GM23338 (cell line): ENCODE measurements around the gene SHFL. TPM values are rescaled to one million over a fixed set of nuclear protein-coding genes. Genes with fewer than 3 reads are reported as not detected.

Experiments
- ATAC-seq: fragments of 200-7000 bp; cut with Tn5 transposase; 3 replicates; pipeline ENCODE4 v1.9.1; 2020
- DNase-seq: peaks from one replicate; pipeline ENCODE4 v3.0.0-alpha.2; 2015; ENCODE audit warnings: low spot score
- H2AFZ ChIP-seq: fragments of 200-600 bp; sonication (generic); 2 replicates; pipeline ENCODE4 v1.8.0; 2016; ENCODE audit warnings: antibody characterized with exemption, mild to moderate bottlenecking, moderate library complexity
- H3F3A ChIP-seq: fragments of 200-600 bp; sonication (generic); replicated peaks from 2 replicates; pipeline ENCODE4 v1.8.0; 2017; ENCODE audit warnings: antibody characterized with exemption, mixed run types, low read depth
- H3K27ac ChIP-seq: fragments of 200-600 bp; sonication (generic); 2 replicates; pipeline ENCODE4 v1.6.1; 2016; ENCODE audit warnings: low read depth
- H3K27me3 ChIP-seq: fragments of 200-600 bp; sonication (generic); 2 replicates; pipeline ENCODE4 v1.8.0; 2016; ENCODE audit warnings: mild to moderate bottlenecking, mixed run types, moderate library complexity; ENCODE audit not compliant: insufficient read depth
- H3K36me3 ChIP-seq: fragments of 200-600 bp; sonication (generic); 2 replicates; pipeline ENCODE4 v1.8.0; 2016; ENCODE audit warnings: mild to moderate bottlenecking; ENCODE audit not compliant: insufficient read depth
- H3K4me1 ChIP-seq: fragments of 200-600 bp; sonication (generic); 2 replicates; pipeline ENCODE4 v1.8.0; 2016; ENCODE audit warnings: mild to moderate bottlenecking, moderate library complexity; ENCODE audit not compliant: insufficient read depth
- H3K4me2 ChIP-seq: fragments of 200-600 bp; sonication (generic); 2 replicates; pipeline ENCODE4 v1.7.1; 2017; ENCODE audit warnings: mixed run types
- H3K4me3 ChIP-seq: fragments of 200-600 bp; sonication (generic); 2 replicates; pipeline ENCODE4 v1.6.1; 2016; ENCODE audit warnings: mixed run types
- H3K79me2 ChIP-seq: fragments of 200-600 bp; sonication (generic); replicated peaks from 2 replicates; pipeline ENCODE4 v1.8.0; 2017; ENCODE audit warnings: mild to moderate bottlenecking; ENCODE audit not compliant: insufficient read depth
- H3K9me2 ChIP-seq: fragments of 200-600 bp; sonication (generic); 2 replicates; pipeline ENCODE4 v1.8.0; 2017; ENCODE audit not compliant: insufficient read depth
- H4K20me1 ChIP-seq: fragments of 200-600 bp; sonication (generic); replicated peaks from 2 replicates; pipeline ENCODE4 v1.8.0; 2017; ENCODE audit warnings: mild to moderate bottlenecking; ENCODE audit not compliant: insufficient read depth
- H3K27ac Mint-ChIP-seq: 2 replicates; pipeline ENCODE4 v1.8.0; 2020; ENCODE audit warnings: inconsistent platforms, mild to moderate bottlenecking, moderate library complexity, mixed read lengths
- H3K27me3 Mint-ChIP-seq: 3 replicates; pipeline ENCODE4 v1.8.0; 2022; ENCODE audit warnings: low read depth, mild to moderate bottlenecking, moderate library complexity, mixed read lengths, inconsistent platforms; ENCODE audit not compliant: insufficient read depth, poor library complexity
- H3K36me3 Mint-ChIP-seq: 3 replicates; pipeline ENCODE4 v1.8.0; 2021; ENCODE audit warnings: low read depth, mild to moderate bottlenecking, inconsistent platforms, moderate library complexity, mixed read lengths
- H3K4me1 Mint-ChIP-seq: 3 replicates; pipeline ENCODE4 v1.8.0; 2020; ENCODE audit warnings: mild to moderate bottlenecking, inconsistent platforms, mixed read lengths
- H3K4me3 Mint-ChIP-seq: 3 replicates; pipeline ENCODE4 v1.8.0; 2021; ENCODE audit warnings: moderate library complexity, mild to moderate bottlenecking, inconsistent platforms, mixed read lengths
- H3K9me3 Mint-ChIP-seq: 3 replicates; pipeline ENCODE4 v1.8.0; 2020; ENCODE audit warnings: moderate library complexity, mild to moderate bottlenecking, inconsistent platforms, mixed read lengths
- CREB1 ChIP-seq: fragments of 250-450 bp; sonication (Bioruptor Pico); IDR thresholded peaks from 2 replicates; pipeline ENCODE4 v1.5.0; 2020; ENCODE audit warnings: low read depth, mild to moderate bottlenecking, moderate library complexity
- ETS1 ChIP-seq: IDR thresholded peaks from 2 replicates; pipeline ENCODE4 v1.6.1; 2016; ENCODE audit warnings: antibody characterized with exemption
- EZH2 ChIP-seq: fragments of 200-600 bp; sonication (generic); IDR thresholded peaks from one replicate; pipeline ENCODE4 v1.8.0; 2017; ENCODE audit warnings: antibody characterized with exemption, mild to moderate bottlenecking, low read depth; ENCODE audit not compliant: unreplicated experiment
- EZH2phosphoT487 ChIP-seq: fragments of 200-600 bp; sonication (generic); IDR thresholded peaks from one replicate; pipeline ENCODE4 v1.8.1; 2018; ENCODE audit warnings: antibody characterized with exemption; ENCODE audit not compliant: unreplicated experiment
- JUNB ChIP-seq: IDR thresholded peaks from one replicate; pipeline ENCODE4 v1.6.1; 2016; ENCODE audit warnings: antibody characterized with exemption; ENCODE audit not compliant: unreplicated experiment
- NANOG ChIP-seq: IDR thresholded peaks from 2 replicates; pipeline ENCODE4 v1.6.1; 2016; ENCODE audit warnings: antibody characterized with exemption, borderline replicate concordance
- POLR2AphosphoS5 ChIP-seq: IDR thresholded peaks from 2 replicates; pipeline ENCODE4 v1.6.1; 2016; ENCODE audit warnings: antibody characterized with exemption, low read depth
- STAT1 ChIP-seq: IDR thresholded peaks from one replicate; pipeline ENCODE4 v1.6.1; 2016; ENCODE audit warnings: antibody characterized with exemption; ENCODE audit not compliant: unreplicated experiment
- ZNF114 ChIP-seq: fragments of 250-450 bp; sonication (Bioruptor Pico); IDR thresholded peaks from 2 replicates; pipeline ENCODE4 v1.5.0; 2020; ENCODE audit warnings: mild to moderate bottlenecking, moderate library complexity
- ZNF331 ChIP-seq: fragments of 250-450 bp; sonication (Bioruptor Pico); IDR thresholded peaks from 2 replicates; pipeline ENCODE4 v1.5.0; 2020; ENCODE audit warnings: low read depth, mild to moderate bottlenecking, moderate library complexity
- ZNF462 ChIP-seq: fragments of 250-450 bp; sonication (Bioruptor Pico); IDR thresholded peaks from 2 replicates; pipeline ENCODE4 v1.5.0; 2020; ENCODE audit warnings: mild to moderate bottlenecking, moderate library complexity
- polyA plus RNA-seq: library from polyadenylated mRNA; unstranded; fragments of >200 nt; fragmentation: Nextera tagmentation; extraction: Ambion mirVana; gene quantifications from 2 replicates; pipeline ENCODE4 v1.2.1, GENCODE V29; 2016
- total RNA-seq: library from RNA; depleted of rRNA; stranded (reverse); fragments of >200 nt; shearing (Covaris generic); gene quantifications from 2 replicates; pipeline ENCODE4 v1.2.3, GENCODE V29; 2014
- TF ChIP-seq, protein P1 (sequence below), 2 experiments: fragments of 200-600 bp in 1 of 2; sonication (generic) in 1 of 2; conservative IDR thresholded peaks; 2 replicates each; pipeline versions ENCODE4 v1.5.1 to v1.6.1; 2016 to 2017; ENCODE audit warnings: antibody characterized with exemption in 2 of 2, low read depth in 2 of 2, mild to moderate bottlenecking in 2 of 2, moderate library complexity in 1 of 2

SHFL gene
- total and polyA plus RNA-seq, 2 experiments from 2014 or later = 31.7 to 32.1 TPM

DNA sequence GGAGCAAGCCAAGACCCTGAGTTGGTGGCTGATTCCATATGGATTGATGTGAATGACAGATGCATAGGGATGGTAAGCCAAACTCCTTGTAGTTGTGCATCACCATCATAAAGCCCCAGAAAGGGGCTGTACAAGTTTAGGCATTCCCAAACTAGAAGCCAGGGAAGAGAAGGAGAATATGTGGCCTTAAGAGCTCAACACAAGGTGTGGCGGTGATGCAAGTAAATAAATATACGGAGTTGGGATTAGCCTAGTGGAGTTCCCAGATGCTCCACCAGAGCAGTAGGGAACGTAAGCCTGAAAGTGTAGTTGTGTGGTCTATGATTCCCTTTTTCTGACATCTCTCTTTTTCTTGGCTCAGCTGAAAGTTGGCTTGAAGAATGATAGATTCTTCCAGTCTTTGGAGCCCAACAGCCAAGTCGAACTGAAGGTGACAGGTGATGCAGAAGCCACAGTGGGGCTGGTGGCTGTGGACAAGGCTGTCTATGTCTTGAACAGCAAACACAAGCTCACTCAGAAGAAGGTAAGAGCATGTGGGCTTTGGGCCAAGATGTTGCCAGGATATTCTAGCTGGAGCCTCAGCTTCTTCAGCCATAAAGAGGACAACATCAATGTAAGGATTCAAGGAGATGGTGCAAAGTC, 42.7 kb upstream of the SHFL start (continued):
- TF ChIP-seq, protein P1, sequence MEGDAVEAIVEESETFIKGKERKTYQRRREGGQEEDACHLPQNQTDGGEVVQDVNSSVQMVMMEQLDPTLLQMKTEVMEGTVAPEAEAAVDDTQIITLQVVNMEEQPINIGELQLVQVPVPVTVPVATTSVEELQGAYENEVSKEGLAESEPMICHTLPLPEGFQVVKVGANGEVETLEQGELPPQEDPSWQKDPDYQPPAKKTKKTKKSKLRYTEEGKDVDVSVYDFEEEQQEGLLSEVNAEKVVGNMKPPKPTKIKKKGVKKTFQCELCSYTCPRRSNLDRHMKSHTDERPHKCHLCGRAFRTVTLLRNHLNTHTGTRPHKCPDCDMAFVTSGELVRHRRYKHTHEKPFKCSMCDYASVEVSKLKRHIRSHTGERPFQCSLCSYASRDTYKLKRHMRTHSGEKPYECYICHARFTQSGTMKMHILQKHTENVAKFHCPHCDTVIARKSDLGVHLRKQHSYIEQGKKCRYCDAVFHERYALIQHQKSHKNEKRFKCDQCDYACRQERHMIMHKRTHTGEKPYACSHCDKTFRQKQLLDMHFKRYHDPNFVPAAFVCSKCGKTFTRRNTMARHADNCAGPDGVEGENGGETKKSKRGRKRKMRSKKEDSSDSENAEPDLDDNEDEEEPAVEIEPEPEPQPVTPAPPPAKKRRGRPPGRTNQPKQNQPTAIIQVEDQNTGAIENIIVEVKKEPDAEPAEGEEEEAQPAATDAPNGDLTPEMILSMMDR (conservative IDR thresholded peaks at IDR 0.05; ENCODE audit: low read depth in 2 of 2) = no peak
- no peak for TF ChIP-seq EZH2
- no peak for TF ChIP-seq CREB1 (CRISPR knock-in tag)
- no peak for TF ChIP-seq ZNF114 (CRISPR knock-in tag)
- TF ChIP-seq POLR2AphosphoS5 = no peak
- TF ChIP-seq ETS1 = no peak
- TF ChIP-seq JUNB = no peak
- TF ChIP-seq NANOG = no peak
- TF ChIP-seq STAT1 = no peak
- no peak for TF ChIP-seq EZH2phosphoT487

GRCh38 chr19:10044390-10044789, 41.7 kb upstream of the SHFL start:
- no peak overlapping the region; the same call in 2 of the 3 replicates for H3K4me3 Mint-ChIP-seq
- no peaks in the 10 kb centered on the region for H3K27me3 ChIP-seq
- H3K4me1 Mint-ChIP-seq = no peaks in the 10 kb centered on the region
- no peaks in the 10 kb centered on the region for H3K79me2 ChIP-seq
- H3K36me3 Mint-ChIP-seq = no peaks in the 10 kb centered on the region; the same call in 1 of the 3 replicates
- DNase-seq (no peak), ATAC-seq (peak; percentile 93)
- no peak overlapping the region for H3K4me2 ChIP-seq
- H3K4me1 ChIP-seq = no peaks in the 10 kb centered on the region
- H3K4me3 ChIP-seq = no peak overlapping the region
- no peak overlapping the region for H3K27ac Mint-ChIP-seq
- no peaks in the 10 kb centered on the region for H3K36me3 ChIP-seq
- H3K27ac ChIP-seq = no peak overlapping the region
- H3F3A ChIP-seq = no peaks in the 10 kb centered on the region
- H2AFZ ChIP-seq = no peak overlapping the region
- H3K9me2 ChIP-seq = no peaks in the 10 kb centered on the region
- no peaks in the 10 kb centered on the region for H4K20me1 ChIP-seq
- peaks cover 43% of the 10 kb centered on the region for H3K9me3 Mint-ChIP-seq
- peaks cover 7% of the 10 kb centered on the region for H3K27me3 Mint-ChIP-seq
- TF ChIP-seq EZH2 (no peak), STAT1 (no peak), ZNF331 (CRISPR knock-in tag) (no peak), ZNF462 (CRISPR knock-in tag) (no peak), ETS1 (no peak), ZNF114 (CRISPR knock-in tag) (no peak), CREB1 (CRISPR knock-in tag) (no peak)
- TF ChIP-seq, protein P1 (conservative IDR thresholded peaks at IDR 0.05; ENCODE audit: low read depth in 2 of 2) = no peak
